ENCODE data around the gene KIF1A. TPM values are rescaled to one million over a fixed set of nuclear protein-coding genes. Genes with fewer than 3 reads are reported as not detected.

The KIF1A gene
- total RNA-seq, 1 experiment from 2014 or later: not detected

GRCh38 chr2:240713071-240713927, 106.7 kb downstream of the KIF1A start:
- DNase-seq: no peak
- intact Hi-C loops (cut with micrococcal nuclease; ENCODE audit: unreplicated experiment): no loop called here
- H3K4me3 ChIP-seq: no peak overlapping the region
- ChIA-PET CTCF (no interaction called here), POLR2A (ENCODE audit: unreplicated experiment) (interaction anchor here (0.5 kb wide), 1 partner anchor 180 kb away, joined by 8 read pairs; no protein-coding TSS in a partner anchor)
- H3K9me2 ChIP-seq (ENCODE audit: insufficient read depth): no peaks in the 10 kb centered on the region
- BruUV-seq (replicated peaks): no TSS peak
- no peaks in the 10 kb centered on the region for H3K79me2 ChIP-seq (ENCODE audit: low read depth)
- H3K27me3 ChIP-seq (ENCODE audit: insufficient read depth, low read depth): peaks cover 98% of the 10 kb centered on the region
- TF ChIP-seq EZH2 (IDR thresholded peaks at IDR 0.05; ENCODE audit: low read depth) (no peak), CTCF (conservative IDR thresholded peaks at IDR 0.05) (no peak)
- no peaks in the 10 kb centered on the region for H3K4me1 ChIP-seq (replicated peaks; ENCODE audit: insufficient read depth)
- H4K20me1 ChIP-seq (ENCODE audit: insufficient read depth): peaks cover 2% of the 10 kb centered on the region
- H3K9me3 ChIP-seq (ENCODE audit: insufficient read depth, low read depth): no peaks in the 10 kb centered on the region
- H3K36me3 ChIP-seq (ENCODE audit: low read depth): no peaks in the 10 kb centered on the region
- no peak overlapping the region for H3K27ac ChIP-seq
- no peak overlapping the region for H3K4me2 ChIP-seq
- H3F3A ChIP-seq (ENCODE audit: insufficient read depth, low read depth): no peaks in the 10 kb centered on the region
- no peak overlapping the region for H2AFZ ChIP-seq

- Histone ChIP-seq H3K4me3 (no peak overlapping the region), H3K4me2 (no peak overlapping the region), H3K79me2 (ENCODE audit: low read depth) (no peaks in the 10 kb centered on the region), H4K20me1 (ENCODE audit: insufficient read depth) (no peaks in the 10 kb centered on the region; the same call in 1 of the 2 replicates), H2AFZ (no peak overlapping the region), H3K36me3 (ENCODE audit: low read depth) (no peaks in the 10 kb centered on the region), H3K9me3 (ENCODE audit: insufficient read depth, low read depth) (no peaks in the 10 kb centered on the region), H3K9me2 (ENCODE audit: insufficient read depth) (no peaks in the 10 kb centered on the region), H3K27ac (no peak overlapping the region), H3K27me3 (ENCODE audit: insufficient read depth, low read depth) (peaks cover 98% of the 10 kb centered on the region), H3K4me1 (replicated peaks; ENCODE audit: insufficient read depth) (no peaks in the 10 kb centered on the region), H3F3A (ENCODE audit: insufficient read depth, low read depth) (no peaks in the 10 kb centered on the region)
- CTCF ChIA-PET: no interaction called here
- intact Hi-C loops (cut with micrococcal nuclease; ENCODE audit: unreplicated experiment): no loop called here
- TF ChIP-seq CTCF (conservative IDR thresholded peaks at IDR 0.05): no peak
- no peak for TF ChIP-seq EZH2 (IDR thresholded peaks at IDR 0.05; ENCODE audit: low read depth)
- POLR2A ChIA-PET (ENCODE audit: unreplicated experiment): no interaction called here
- no TSS peak for BruUV-seq (replicated peaks)
- no peak for DNase-seq
These were observed 107.9 kb downstream of the KIF1A start for GRCh38 chr2:240712121-240712520.

- CTCF ChIA-PET: no interaction called here
- BruUV-seq (replicated peaks): no TSS peak
These were observed 108.3 kb downstream of the KIF1A start for GRCh38 chr2:240711701-240712100.

More at GRCh38 chr2:240711701-240712100, 108.3 kb downstream of the KIF1A start:
- no peaks in the 10 kb centered on the region for H3K4me1 ChIP-seq (replicated peaks; ENCODE audit: insufficient read depth)
- H3K27ac ChIP-seq: no peak overlapping the region
- no peaks in the 10 kb centered on the region for H3F3A ChIP-seq (ENCODE audit: insufficient read depth, low read depth)
- TF ChIP-seq CTCF (conservative IDR thresholded peaks at IDR 0.05): no peak
- no peak for TF ChIP-seq EZH2 (IDR thresholded peaks at IDR 0.05; ENCODE audit: low read depth)
- no peak overlapping the region for H2AFZ ChIP-seq
- POLR2A ChIA-PET (ENCODE audit: unreplicated experiment): no interaction called here
- H4K20me1 ChIP-seq (ENCODE audit: insufficient read depth): no peaks in the 10 kb centered on the region; the same call in 1 of the 2 replicates
- intact Hi-C loops (cut with micrococcal nuclease; ENCODE audit: unreplicated experiment): no loop called here
- H3K27me3 ChIP-seq (ENCODE audit: insufficient read depth, low read depth): peaks cover 98% of the 10 kb centered on the region
- H3K9me3 ChIP-seq (ENCODE audit: insufficient read depth, low read depth): no peaks in the 10 kb centered on the region
- no peaks in the 10 kb centered on the region for H3K79me2 ChIP-seq (ENCODE audit: low read depth)
- no peak for DNase-seq
- no peaks in the 10 kb centered on the region for H3K9me2 ChIP-seq (ENCODE audit: insufficient read depth)
- H3K36me3 ChIP-seq (ENCODE audit: low read depth): no peaks in the 10 kb centered on the region
- no peak overlapping the region for H3K4me3 ChIP-seq
- H3K4me2 ChIP-seq: no peak overlapping the region
